ENCODE results near the gene MPLKIP.
"Not testable (repeated sequence)": the region's sequence is repeated elsewhere in the genome, so short reads cannot be mapped to it uniquely, and the experiment has no call there.

GRCh38 chr7:40117199-40117598 is 17.2 kb downstream of the MPLKIP start:
- not testable (repeated sequence) for TF ChIP-seq CTCF, POLR2A, POLR2AphosphoS5 (IDR thresholded peaks at IDR 0.05)

Data from stomach (tissue), 4 donors.